Ishikawa (cell line): ENCODE results near the gene CFAP45.

Source experiments
- EGR1 ChIP-seq: IDR thresholded peaks from 2 replicates; pipeline ENCODE4 v1.6.1; 2012
- EP300 ChIP-seq: IDR thresholded peaks from 2 replicates; pipeline ENCODE4 v1.6.1; 2012; ENCODE audit warnings: borderline replicate concordance
- REST ChIP-seq: IDR thresholded peaks from 2 replicates; pipeline ENCODE4 v1.6.1; 2012; ENCODE audit warnings: low read depth, mild to moderate bottlenecking
- TEAD4 ChIP-seq: IDR thresholded peaks from 2 replicates; pipeline ENCODE4 v1.6.1; 2012

GRCh38 chr1:159868766-159869165, 31.2 kb downstream of the CFAP45 start:
- TF ChIP-seq EGR1 = no peak
- no peak for TF ChIP-seq REST
- no peak for TF ChIP-seq TEAD4
- no peak for TF ChIP-seq EP300
